ENCODE data around the gene ATOX1. TPM values are rescaled to one million over a fixed set of nuclear protein-coding genes. Genes with fewer than 3 reads are reported as not detected.

ATOX1 gene
- total and polyA plus RNA-seq, 2 experiments from 2014 or later, result 118 to 134 TPM

- H4K20me1 ChIP-seq (replicated peaks; ENCODE audit: insufficient read depth), result no peaks in the 10 kb centered on the region
- peaks cover 10% of the 10 kb centered on the region for H3K4me1 ChIP-seq (ENCODE audit: insufficient read depth)
- H3K79me2 ChIP-seq (replicated peaks; ENCODE audit: insufficient read depth), result no peaks in the 10 kb centered on the region
- no peak overlapping the region for H3K27ac ChIP-seq (ENCODE audit: low read depth)
- H3K9me2 ChIP-seq (ENCODE audit: insufficient read depth), result no peaks in the 10 kb centered on the region
- no peaks in the 10 kb centered on the region for H3K36me3 ChIP-seq (ENCODE audit: insufficient read depth)
- ATAC-seq, result no peak
- no peak overlapping the region for H3K4me2 ChIP-seq
- Mint-ChIP-seq H3K4me1 (peaks cover 18% of the 10 kb centered on the region), H3K36me3 (ENCODE audit: low read depth) (peaks cover 4% of the 10 kb centered on the region; the same call in 2 of the 3 replicates), H3K27me3 (ENCODE audit: insufficient read depth, low read depth, poor library complexity) (peaks cover 13% of the 10 kb centered on the region), H3K9me3 (no peaks in the 10 kb centered on the region), H3K4me3 (no peak overlapping the region), H3K27ac (no peak overlapping the region)
- H3F3A ChIP-seq (replicated peaks; ENCODE audit: low read depth), result no peaks in the 10 kb centered on the region
- no peak for DNase-seq (ENCODE audit: low spot score)
- no peaks in the 10 kb centered on the region for H3K27me3 ChIP-seq (ENCODE audit: insufficient read depth)
- no peak overlapping the region for H2AFZ ChIP-seq
- no peak overlapping the region for H3K4me3 ChIP-seq
- TF ChIP-seq EZH2 (IDR thresholded peaks at IDR 0.05; ENCODE audit: low read depth, unreplicated experiment) (no peak), ETS1 (IDR thresholded peaks at IDR 0.05) (no peak), POLR2AphosphoS5 (IDR thresholded peaks at IDR 0.05; ENCODE audit: low read depth) (no peak), ZNF114 (CRISPR knock-in tag; IDR thresholded peaks at IDR 0.05) (no peak), ZNF462 (CRISPR knock-in tag; IDR thresholded peaks at IDR 0.05) (no peak), CTCF (conservative IDR thresholded peaks at IDR 0.05; ENCODE audit: low read depth in 2 of 2) (no peak), EZH2phosphoT487 (IDR thresholded peaks at IDR 0.05; ENCODE audit: unreplicated experiment) (no peak), ZNF331 (CRISPR knock-in tag; IDR thresholded peaks at IDR 0.05; ENCODE audit: low read depth) (no peak)
- TF ChIP-seq, protein P1, sequence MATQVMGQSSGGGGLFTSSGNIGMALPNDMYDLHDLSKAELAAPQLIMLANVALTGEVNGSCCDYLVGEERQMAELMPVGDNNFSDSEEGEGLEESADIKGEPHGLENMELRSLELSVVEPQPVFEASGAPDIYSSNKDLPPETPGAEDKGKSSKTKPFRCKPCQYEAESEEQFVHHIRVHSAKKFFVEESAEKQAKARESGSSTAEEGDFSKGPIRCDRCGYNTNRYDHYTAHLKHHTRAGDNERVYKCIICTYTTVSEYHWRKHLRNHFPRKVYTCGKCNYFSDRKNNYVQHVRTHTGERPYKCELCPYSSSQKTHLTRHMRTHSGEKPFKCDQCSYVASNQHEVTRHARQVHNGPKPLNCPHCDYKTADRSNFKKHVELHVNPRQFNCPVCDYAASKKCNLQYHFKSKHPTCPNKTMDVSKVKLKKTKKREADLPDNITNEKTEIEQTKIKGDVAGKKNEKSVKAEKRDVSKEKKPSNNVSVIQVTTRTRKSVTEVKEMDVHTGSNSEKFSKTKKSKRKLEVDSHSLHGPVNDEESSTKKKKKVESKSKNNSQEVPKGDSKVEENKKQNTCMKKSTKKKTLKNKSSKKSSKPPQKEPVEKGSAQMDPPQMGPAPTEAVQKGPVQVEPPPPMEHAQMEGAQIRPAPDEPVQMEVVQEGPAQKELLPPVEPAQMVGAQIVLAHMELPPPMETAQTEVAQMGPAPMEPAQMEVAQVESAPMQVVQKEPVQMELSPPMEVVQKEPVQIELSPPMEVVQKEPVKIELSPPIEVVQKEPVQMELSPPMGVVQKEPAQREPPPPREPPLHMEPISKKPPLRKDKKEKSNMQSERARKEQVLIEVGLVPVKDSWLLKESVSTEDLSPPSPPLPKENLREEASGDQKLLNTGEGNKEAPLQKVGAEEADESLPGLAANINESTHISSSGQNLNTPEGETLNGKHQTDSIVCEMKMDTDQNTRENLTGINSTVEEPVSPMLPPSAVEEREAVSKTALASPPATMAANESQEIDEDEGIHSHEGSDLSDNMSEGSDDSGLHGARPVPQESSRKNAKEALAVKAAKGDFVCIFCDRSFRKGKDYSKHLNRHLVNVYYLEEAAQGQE (IDR thresholded peaks at IDR 0.05; ENCODE audit: unreplicated experiment), result no peak
Measured at GRCh38 chr5:151741678-151742423, 16.6 kb downstream of the ATOX1 start.

Measured in GM23338 (cell line).